Measurements from ENCODE around the gene MARCHF6. TPM values are rescaled to one million over a fixed set of nuclear protein-coding genes. Genes with fewer than 3 reads are reported as not detected.

The MARCHF6 gene
- polyA plus RNA-seq, 4 donors = 173 to 217 (median 208) TPM

GRCh38 chr5:10321882-10322281, 31.6 kb upstream of the MARCHF6 start:
- DNase-seq (ENCODE audit: low read depth in 4 of 4, low spot score in 3 of 4) = no peak

- DNase-seq (ENCODE audit: low read depth in 4 of 4, low spot score in 3 of 4) = no peak
These were observed 29.7 kb upstream of the MARCHF6 start for GRCh38 chr5:10323588-10324488.

GRCh38 chr5:10324518-10325370, 28.8 kb upstream of the MARCHF6 start:
- DNase-seq (ENCODE audit: low read depth in 4 of 4, low spot score in 3 of 4) = no peak

GRCh38 chr5:10328323-10328722, 25.2 kb upstream of the MARCHF6 start:
- no peak for DNase-seq (ENCODE audit: low read depth in 4 of 4, low spot score in 3 of 4)

- DNase-seq (ENCODE audit: low read depth in 4 of 4, low spot score in 3 of 4) = no peak
These were observed 24.1 kb upstream of the MARCHF6 start for GRCh38 chr5:10329446-10329819.

- no peak for DNase-seq (ENCODE audit: low read depth in 4 of 4, low spot score in 3 of 4)
These were observed 23.5 kb upstream of the MARCHF6 start for GRCh38 chr5:10329820-10330481.

- no peak for DNase-seq (ENCODE audit: low read depth in 4 of 4, low spot score in 3 of 4)
These were observed 22.8 kb upstream of the MARCHF6 start for GRCh38 chr5:10330511-10331230.

- peak in 2 of 4 donors; percentile 69 to 70 for DNase-seq (ENCODE audit: low read depth in 4 of 4, low spot score in 3 of 4)
These were observed 22.1 kb upstream of the MARCHF6 start for GRCh38 chr5:10331341-10331796.

GRCh38 chr5:10332301-10332700, 21.2 kb upstream of the MARCHF6 start:
- no peak for DNase-seq (ENCODE audit: low read depth in 4 of 4, low spot score in 3 of 4)

GRCh38 chr5:10333154-10334006, 20.1 kb upstream of the MARCHF6 start:
- no peak for DNase-seq (ENCODE audit: low read depth in 4 of 4, low spot score in 3 of 4)

- no peak for DNase-seq (ENCODE audit: low read depth in 4 of 4, low spot score in 3 of 4)
These were observed 18.7 kb upstream of the MARCHF6 start for GRCh38 chr5:10334831-10335230.

- DNase-seq (ENCODE audit: low read depth in 4 of 4, low spot score in 3 of 4) = no peak
These were observed 17.6 kb upstream of the MARCHF6 start for GRCh38 chr5:10335711-10336470.

- DNase-seq (ENCODE audit: low read depth in 4 of 4, low spot score in 3 of 4) = no peak
These were observed 16.4 kb upstream of the MARCHF6 start for GRCh38 chr5:10337107-10337506.

GRCh38 chr5:10337986-10338385, 15.5 kb upstream of the MARCHF6 start:
- no peak for DNase-seq (ENCODE audit: low read depth in 4 of 4, low spot score in 3 of 4)

GRCh38 chr5:10338686-10339057, 14.8 kb upstream of the MARCHF6 start:
- no peak for DNase-seq (ENCODE audit: low read depth in 4 of 4, low spot score in 3 of 4)

- DNase-seq (ENCODE audit: low read depth in 4 of 4, low spot score in 3 of 4) = no peak
These were observed 14.3 kb upstream of the MARCHF6 start for GRCh38 chr5:10339058-10339811.

GRCh38 chr5:10339958-10340357, 13.5 kb upstream of the MARCHF6 start:
- DNase-seq (ENCODE audit: low read depth in 4 of 4, low spot score in 3 of 4) = no peak

- no peak for DNase-seq (ENCODE audit: low read depth in 4 of 4, low spot score in 3 of 4)
These were observed 10.0 kb upstream of the MARCHF6 start for GRCh38 chr5:10343486-10343885.

All from right renal pelvis (tissue), 4 donors.